Panc1 (cell line): ENCODE measurements around the gene RBMS3. TPM values are rescaled to one million over a fixed set of nuclear protein-coding genes. Genes with fewer than 3 reads are reported as not detected.

Experiments
- ATAC-seq: fragments of 200-7000 bp; cut with Tn5 transposase; 2 replicates; pipeline ENCODE4 v1.9.1; 2020; ENCODE audit warnings: mild to moderate bottlenecking, moderate library complexity
- BruUV-seq: library from RNA; stranded (reverse); fragments of 400-500 nt; replicated peaks from 2 replicates; lab custom pipeline; 2021; lab: Mats Ljungman, UMichigan
- CTCF ChIA-PET: fragments of 300-600 bp; sonication (Branson Sonifier 250); formaldehyde crosslinking; loops from one replicate; lab custom pipeline; 2022; ENCODE audit warnings: antibody characterized with exemption; lab: Charles Lee
- POLR2A ChIA-PET: fragments of 300-600 bp; sonication (Branson Sonifier 250); formaldehyde crosslinking; loops from one replicate; lab custom pipeline; 2022; ENCODE audit warnings: antibody characterized with exemption; lab: Charles Lee
- DNase-seq: peaks from one replicate; pipeline ENCODE4 v3.0.0-alpha.2; 2010; ENCODE audit warnings: low read depth, low spot score
- H3K27ac ChIP-seq: 2 replicates; pipeline ENCODE4 v1.5.1; 2011; ENCODE audit warnings: mild to moderate bottlenecking, low read length, inconsistent platforms
- H3K27me3 ChIP-seq: fragments of 200-500 bp; sonication (Bioruptor generic); 2 replicates; pipeline ENCODE4 v1.6.0; 2014; ENCODE audit warnings: low read length, inconsistent platforms; ENCODE audit not compliant: control insufficient read depth, insufficient read depth
- H3K36me3 ChIP-seq: fragments of 200-500 bp; sonication (Bioruptor generic); 2 replicates; pipeline ENCODE4 v1.5.1; 2014; ENCODE audit warnings: inconsistent platforms, mild to moderate bottlenecking, low read length, moderate library complexity; ENCODE audit not compliant: control insufficient read depth, insufficient read depth
- H3K4me1 ChIP-seq: 2 replicates; pipeline ENCODE4 v1.5.1; 2011; ENCODE audit warnings: inconsistent platforms, mild to moderate bottlenecking, low read length, moderate library complexity; ENCODE audit not compliant: control insufficient read depth, insufficient read depth
- H3K4me3 ChIP-seq, 2 experiments: 2 replicates each; pipeline ENCODE4 v1.5.1; 2011 to 2012; ENCODE audit warnings: low read depth in 2 of 2, low read length in 2 of 2, mild to moderate bottlenecking in 2 of 2, inconsistent platforms in 1 of 2, moderate library complexity in 1 of 2
- H3K9me3 ChIP-seq: fragments of 200-500 bp; sonication (Bioruptor generic); 2 replicates; pipeline ENCODE4 v1.5.1; 2014; ENCODE audit warnings: low read depth, mild to moderate bottlenecking, inconsistent platforms, low read length, moderate library complexity; ENCODE audit not compliant: control insufficient read depth, insufficient read depth
- POLR2AphosphoS5 ChIP-seq: IDR thresholded peaks from 2 replicates; pipeline ENCODE4 v1.6.1; 2012; ENCODE audit warnings: mild to moderate bottlenecking, low read depth, low read length, moderate library complexity
- SIN3A ChIP-seq: IDR thresholded peaks from 2 replicates; pipeline ENCODE4 v1.6.1; 2012; ENCODE audit warnings: low read depth, mild to moderate bottlenecking, low read length, moderate library complexity, borderline replicate concordance; ENCODE audit not compliant: insufficient read depth
- TCF7L2 ChIP-seq: IDR thresholded peaks from 2 replicates; pipeline ENCODE4 v1.6.1; 2011; ENCODE audit warnings: mild to moderate bottlenecking, low read depth, low read length, inconsistent platforms
- in situ Hi-C: cut with HindIII; loops from 2 replicates; pipeline ENCODE4 v1.10.0; 2016; ENCODE audit warnings: low sequenced_read_pairs, low pct_unique_long_range_greater_than_20kb
- intact Hi-C: fragments of 100-400 bp; cut with micrococcal nuclease; formaldehyde crosslinking; loops from one replicate; pipeline ENCODE4 v1.10.0; 2022; ENCODE audit not compliant: unreplicated experiment
- total RNA-seq: library from RNA; stranded (reverse); gene quantifications from one replicate; pipeline ENCODE4 v1.2.1, GENCODE V29; 2021; ENCODE audit not compliant: unreplicated experiment
- TF ChIP-seq, protein P1 (sequence below): fragments of 450-650 bp; IDR thresholded peaks from 2 replicates; pipeline ENCODE4 v1.5.1; 2017; ENCODE audit warnings: mild to moderate bottlenecking
- TF ChIP-seq, protein P2 (sequence below), 2 experiments: IDR thresholded peaks; 2 replicates each; pipeline ENCODE4 v1.6.1; 2011 to 2012; ENCODE audit warnings: low read depth in 2 of 2, control low read depth in 1 of 2, low read length in 1 of 2, mild to moderate bottlenecking in 1 of 2, moderate library complexity in 1 of 2; ENCODE audit not compliant: insufficient read depth in 1 of 2

Gene RBMS3
- total RNA-seq, 1 experiment from 2014 or later, result 1.1 TPM

DNA sequence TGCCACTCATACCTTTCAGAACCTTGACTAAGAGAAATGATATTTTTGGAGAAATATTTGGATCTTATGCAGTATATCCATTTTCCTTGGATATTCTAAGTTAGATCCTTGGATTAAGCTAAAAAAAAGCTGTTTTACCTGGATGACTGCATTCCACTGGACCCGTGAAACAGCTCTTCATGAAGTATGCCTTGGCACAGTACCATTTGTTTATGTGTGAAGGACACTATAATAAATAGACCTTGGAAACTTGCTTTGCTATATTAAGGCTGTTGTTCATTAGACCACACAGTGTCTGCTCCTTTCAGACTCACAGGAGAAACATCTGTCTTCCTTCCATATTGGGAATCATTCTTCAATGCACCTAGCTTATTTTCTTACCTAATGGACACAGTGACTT lies 674.5 kb downstream of the RBMS3 start:
- H3K36me3 ChIP-seq, result no peaks in the 10 kb centered on the region
- POLR2A ChIA-PET, result no interaction called here
- no TSS peak for BruUV-seq
- no peaks in the 10 kb centered on the region for H3K27me3 ChIP-seq
- no peak overlapping the region for H3K27ac ChIP-seq
- DNase-seq (no peak), ATAC-seq (no peak)
- H3K4me3 ChIP-seq, result no peak overlapping the region
- TF ChIP-seq SIN3A, result no peak
- TF ChIP-seq TCF7L2, result no peak
- no peak for TF ChIP-seq POLR2AphosphoS5
- CTCF ChIA-PET, result no interaction called here
- intact Hi-C loops (no loop called here), in situ Hi-C loops (no loop called here)
- no peaks in the 10 kb centered on the region for H3K4me1 ChIP-seq
- H3K9me3 ChIP-seq, result no peaks in the 10 kb centered on the region

DNA sequence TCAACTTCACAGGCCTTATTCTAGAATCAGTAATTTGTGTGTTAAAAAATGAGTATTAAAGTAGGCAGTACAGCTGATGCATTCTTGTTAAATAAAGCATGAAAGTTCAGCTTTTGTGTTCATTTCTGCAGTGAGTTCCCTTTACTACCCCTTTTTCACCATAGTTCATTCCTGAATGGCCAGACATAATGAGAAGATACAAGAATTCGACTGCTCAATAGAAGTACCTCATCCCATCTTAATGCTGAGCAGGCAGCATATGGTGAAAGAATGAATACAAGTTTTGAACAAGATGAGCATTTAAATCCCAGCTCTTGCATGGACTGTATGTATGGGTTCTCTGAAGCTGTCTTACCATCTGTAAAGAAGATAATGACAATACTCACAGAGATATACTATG lies 677.9 kb downstream of the RBMS3 start:
- ChIA-PET CTCF (no interaction called here), POLR2A (no interaction called here)
- BruUV-seq, result no TSS peak
- no peak for DNase-seq
- no peaks in the 10 kb centered on the region for H3K9me3 ChIP-seq
- no peaks in the 10 kb centered on the region for H3K27me3 ChIP-seq
- H3K36me3 ChIP-seq, result no peaks in the 10 kb centered on the region
- no peaks in the 10 kb centered on the region for H3K4me1 ChIP-seq
- in situ Hi-C loops (no loop called here), intact Hi-C loops (no loop called here)
- no peak overlapping the region for H3K27ac ChIP-seq
- no peak overlapping the region for H3K4me3 ChIP-seq
- no peak for ATAC-seq
- no peak for TF ChIP-seq POLR2AphosphoS5
- TF ChIP-seq, protein P1, sequence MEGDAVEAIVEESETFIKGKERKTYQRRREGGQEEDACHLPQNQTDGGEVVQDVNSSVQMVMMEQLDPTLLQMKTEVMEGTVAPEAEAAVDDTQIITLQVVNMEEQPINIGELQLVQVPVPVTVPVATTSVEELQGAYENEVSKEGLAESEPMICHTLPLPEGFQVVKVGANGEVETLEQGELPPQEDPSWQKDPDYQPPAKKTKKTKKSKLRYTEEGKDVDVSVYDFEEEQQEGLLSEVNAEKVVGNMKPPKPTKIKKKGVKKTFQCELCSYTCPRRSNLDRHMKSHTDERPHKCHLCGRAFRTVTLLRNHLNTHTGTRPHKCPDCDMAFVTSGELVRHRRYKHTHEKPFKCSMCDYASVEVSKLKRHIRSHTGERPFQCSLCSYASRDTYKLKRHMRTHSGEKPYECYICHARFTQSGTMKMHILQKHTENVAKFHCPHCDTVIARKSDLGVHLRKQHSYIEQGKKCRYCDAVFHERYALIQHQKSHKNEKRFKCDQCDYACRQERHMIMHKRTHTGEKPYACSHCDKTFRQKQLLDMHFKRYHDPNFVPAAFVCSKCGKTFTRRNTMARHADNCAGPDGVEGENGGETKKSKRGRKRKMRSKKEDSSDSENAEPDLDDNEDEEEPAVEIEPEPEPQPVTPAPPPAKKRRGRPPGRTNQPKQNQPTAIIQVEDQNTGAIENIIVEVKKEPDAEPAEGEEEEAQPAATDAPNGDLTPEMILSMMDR, result no peak
- TF ChIP-seq, protein P2, sequence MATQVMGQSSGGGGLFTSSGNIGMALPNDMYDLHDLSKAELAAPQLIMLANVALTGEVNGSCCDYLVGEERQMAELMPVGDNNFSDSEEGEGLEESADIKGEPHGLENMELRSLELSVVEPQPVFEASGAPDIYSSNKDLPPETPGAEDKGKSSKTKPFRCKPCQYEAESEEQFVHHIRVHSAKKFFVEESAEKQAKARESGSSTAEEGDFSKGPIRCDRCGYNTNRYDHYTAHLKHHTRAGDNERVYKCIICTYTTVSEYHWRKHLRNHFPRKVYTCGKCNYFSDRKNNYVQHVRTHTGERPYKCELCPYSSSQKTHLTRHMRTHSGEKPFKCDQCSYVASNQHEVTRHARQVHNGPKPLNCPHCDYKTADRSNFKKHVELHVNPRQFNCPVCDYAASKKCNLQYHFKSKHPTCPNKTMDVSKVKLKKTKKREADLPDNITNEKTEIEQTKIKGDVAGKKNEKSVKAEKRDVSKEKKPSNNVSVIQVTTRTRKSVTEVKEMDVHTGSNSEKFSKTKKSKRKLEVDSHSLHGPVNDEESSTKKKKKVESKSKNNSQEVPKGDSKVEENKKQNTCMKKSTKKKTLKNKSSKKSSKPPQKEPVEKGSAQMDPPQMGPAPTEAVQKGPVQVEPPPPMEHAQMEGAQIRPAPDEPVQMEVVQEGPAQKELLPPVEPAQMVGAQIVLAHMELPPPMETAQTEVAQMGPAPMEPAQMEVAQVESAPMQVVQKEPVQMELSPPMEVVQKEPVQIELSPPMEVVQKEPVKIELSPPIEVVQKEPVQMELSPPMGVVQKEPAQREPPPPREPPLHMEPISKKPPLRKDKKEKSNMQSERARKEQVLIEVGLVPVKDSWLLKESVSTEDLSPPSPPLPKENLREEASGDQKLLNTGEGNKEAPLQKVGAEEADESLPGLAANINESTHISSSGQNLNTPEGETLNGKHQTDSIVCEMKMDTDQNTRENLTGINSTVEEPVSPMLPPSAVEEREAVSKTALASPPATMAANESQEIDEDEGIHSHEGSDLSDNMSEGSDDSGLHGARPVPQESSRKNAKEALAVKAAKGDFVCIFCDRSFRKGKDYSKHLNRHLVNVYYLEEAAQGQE (IDR thresholded peaks at IDR 0.05; ENCODE audit: insufficient read depth in 1 of 2, low read depth in 2 of 2, low read length in 1 of 2), result no peak

DNA sequence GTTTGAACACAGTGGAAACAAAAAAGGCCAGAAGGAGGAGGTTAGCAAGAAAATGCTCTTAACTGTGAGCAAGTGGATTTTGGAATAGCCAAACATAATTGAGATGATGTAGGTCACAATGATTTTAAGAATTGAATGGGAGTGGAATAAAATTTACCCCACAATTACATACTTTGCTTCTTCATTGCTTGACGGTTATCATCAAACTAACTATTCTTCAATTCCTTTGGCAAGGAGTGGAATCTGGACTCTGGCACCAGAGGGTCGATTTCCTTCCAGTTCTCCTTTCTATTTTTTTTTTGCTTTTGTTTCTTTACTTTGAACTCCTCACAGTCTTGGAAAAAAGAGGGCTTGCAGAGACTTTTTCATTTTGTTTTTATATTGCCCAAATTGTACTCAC lies 691.0 kb downstream of the RBMS3 start:
- BruUV-seq, result no TSS peak

More for the DNA sequence above, 691.0 kb downstream of the RBMS3 start:
- Histone ChIP-seq H3K4me1 (no peaks in the 10 kb centered on the region), H3K27ac (no peak overlapping the region), H3K27me3 (no peaks in the 10 kb centered on the region), H3K4me3 (no peak overlapping the region), H3K9me3 (no peaks in the 10 kb centered on the region), H3K36me3 (no peaks in the 10 kb centered on the region)
- TF ChIP-seq SIN3A (no peak), TCF7L2 (no peak), POLR2AphosphoS5 (no peak)
- TF ChIP-seq, protein P1, result no peak
- TF ChIP-seq, protein P2 (IDR thresholded peaks at IDR 0.05; ENCODE audit: insufficient read depth in 1 of 2, low read depth in 2 of 2, low read length in 1 of 2), result no peak
- ChIA-PET POLR2A (no interaction called here), CTCF (no interaction called here)
- intact Hi-C loops, result no loop called here
- ATAC-seq (no peak), DNase-seq (no peak)
- in situ Hi-C loops, result no loop called here
